Pericardium fibroblast (primary cell): ENCODE results near the gene EIF2AK2. TPM values are rescaled to one million over a fixed set of nuclear protein-coding genes. Genes with fewer than 3 reads are reported as not detected.

Source experiments
- total RNA-seq: library from RNA; depleted of rRNA; stranded (reverse); fragments of >200 nt; gene quantifications from 2 replicates; pipeline ENCODE4 v1.2.3, GENCODE V29; 2015

Gene EIF2AK2
- 12.3 and 19.3 TPM in 2 replicates for total RNA-seq

DNA sequence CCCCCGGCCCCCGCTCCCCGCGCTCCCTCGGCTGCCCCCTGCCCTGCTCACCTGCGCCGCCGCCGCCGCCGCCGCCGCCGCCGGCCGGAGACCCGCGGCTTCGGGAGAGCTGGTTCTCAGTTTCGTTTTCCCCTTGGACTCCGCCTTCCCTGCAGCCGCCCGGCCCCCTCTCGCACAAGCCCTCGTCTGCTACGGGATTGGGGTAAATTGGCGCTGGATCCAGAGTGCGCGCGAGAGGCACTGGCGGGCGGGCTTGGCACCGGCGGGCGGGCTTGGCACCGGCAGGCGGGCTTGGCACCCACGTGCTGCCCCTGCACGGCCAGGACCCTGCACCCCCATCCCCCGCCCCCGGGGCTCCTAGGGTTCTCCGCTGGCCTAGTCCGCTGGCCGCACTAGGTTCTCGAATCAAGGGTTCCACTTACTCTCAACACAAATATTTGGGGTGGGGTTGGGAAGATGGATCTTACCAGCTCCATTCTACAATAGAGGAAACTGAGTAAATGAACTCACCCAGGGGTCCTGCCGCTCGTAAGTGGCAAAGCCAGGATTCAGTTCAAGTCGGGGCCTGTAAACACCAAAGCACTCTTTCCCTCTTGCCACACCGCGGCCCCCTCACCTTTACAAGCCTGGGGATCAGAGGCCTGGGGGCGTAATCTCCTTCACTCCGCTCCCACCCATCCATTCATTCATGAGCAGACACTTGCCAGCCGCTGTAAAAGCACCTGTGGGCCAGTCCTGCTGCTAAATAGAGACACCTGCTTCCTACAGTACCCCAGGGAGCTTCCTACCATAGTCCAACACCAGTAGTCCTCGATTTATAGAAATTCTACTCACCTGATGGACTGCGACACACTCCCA lies at the start of gene EIF2AK2:
EIF2AK2 (minus strand) TSS at position 124 of the 858 bp plus-strand sequence. CDS start 9,174 bp downstream, outside the sequence.

DNA sequence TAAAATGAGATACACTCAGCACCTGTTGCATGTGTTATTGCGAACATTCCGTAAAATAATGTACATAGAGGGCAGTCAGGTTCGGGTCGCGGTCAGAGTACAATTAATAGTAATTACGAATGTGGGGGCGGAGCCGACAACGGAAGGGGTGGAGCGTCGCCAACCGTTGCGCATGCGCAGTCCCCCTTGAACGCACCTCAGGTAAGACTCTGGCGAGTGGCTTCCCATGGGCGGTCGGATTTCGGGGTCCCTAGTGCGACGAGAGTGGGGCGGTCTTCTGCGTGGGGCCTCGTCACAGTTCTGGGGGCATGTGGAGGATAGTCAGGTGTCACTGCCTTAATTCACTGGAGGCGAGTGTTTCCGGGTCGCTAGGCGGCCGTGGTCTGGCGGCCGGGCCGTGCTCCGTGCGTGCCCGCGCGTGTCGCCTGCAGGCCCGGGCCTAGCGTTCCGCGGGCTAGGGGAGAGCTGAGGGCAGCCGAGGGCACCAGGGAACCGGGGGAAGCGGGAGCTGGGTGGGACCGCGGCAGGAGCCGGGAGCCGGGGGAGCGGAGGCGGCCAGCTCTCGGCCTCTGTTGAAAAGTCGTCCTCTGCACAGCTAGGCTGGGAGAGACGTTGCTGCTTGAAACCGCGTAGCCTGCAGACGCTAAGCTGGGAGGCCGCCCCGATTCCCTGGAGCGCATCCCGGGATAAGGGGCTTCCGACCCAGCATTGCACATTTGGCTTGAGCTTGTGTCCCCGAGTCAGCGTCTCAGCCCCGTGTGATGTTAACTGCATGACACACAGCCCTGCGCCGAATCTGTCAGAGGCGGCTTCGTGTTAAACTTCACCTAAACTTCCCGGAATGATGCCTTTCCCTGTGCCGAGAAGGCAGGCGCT lies 39.8 kb upstream of the EIF2AK2 start, which contains the start of gene CEBPZOS:
CEBPZOS (plus strand) TSS at position 177 of the 876 bp plus-strand sequence. CDS start 3,209 bp downstream, outside the sequence.

DNA sequence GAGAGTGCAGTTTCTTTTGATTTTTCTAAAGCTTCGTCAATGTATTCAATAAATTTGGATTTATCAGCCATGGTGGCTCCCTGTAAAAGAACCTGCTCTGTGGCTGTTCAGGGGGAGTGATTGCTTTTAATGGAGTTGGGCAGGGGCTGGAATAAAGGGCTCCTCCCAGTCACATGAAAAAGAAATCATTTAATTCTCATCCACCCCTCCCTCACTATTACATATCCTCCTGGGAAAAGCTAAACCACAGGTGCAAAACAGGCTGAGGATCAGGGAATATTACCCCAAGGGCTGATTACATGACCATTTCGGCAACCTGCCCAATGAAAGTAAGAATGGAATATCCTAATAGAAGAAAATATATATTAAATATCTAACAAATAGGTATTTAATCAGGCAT lies 31.8 kb upstream of the EIF2AK2 start, which contains the start of gene SULT6B1:
SULT6B1 (minus strand) TSS at position 101 of the 400 bp plus-strand sequence; CDS start at position 71, 30 bp downstream.

DNA sequence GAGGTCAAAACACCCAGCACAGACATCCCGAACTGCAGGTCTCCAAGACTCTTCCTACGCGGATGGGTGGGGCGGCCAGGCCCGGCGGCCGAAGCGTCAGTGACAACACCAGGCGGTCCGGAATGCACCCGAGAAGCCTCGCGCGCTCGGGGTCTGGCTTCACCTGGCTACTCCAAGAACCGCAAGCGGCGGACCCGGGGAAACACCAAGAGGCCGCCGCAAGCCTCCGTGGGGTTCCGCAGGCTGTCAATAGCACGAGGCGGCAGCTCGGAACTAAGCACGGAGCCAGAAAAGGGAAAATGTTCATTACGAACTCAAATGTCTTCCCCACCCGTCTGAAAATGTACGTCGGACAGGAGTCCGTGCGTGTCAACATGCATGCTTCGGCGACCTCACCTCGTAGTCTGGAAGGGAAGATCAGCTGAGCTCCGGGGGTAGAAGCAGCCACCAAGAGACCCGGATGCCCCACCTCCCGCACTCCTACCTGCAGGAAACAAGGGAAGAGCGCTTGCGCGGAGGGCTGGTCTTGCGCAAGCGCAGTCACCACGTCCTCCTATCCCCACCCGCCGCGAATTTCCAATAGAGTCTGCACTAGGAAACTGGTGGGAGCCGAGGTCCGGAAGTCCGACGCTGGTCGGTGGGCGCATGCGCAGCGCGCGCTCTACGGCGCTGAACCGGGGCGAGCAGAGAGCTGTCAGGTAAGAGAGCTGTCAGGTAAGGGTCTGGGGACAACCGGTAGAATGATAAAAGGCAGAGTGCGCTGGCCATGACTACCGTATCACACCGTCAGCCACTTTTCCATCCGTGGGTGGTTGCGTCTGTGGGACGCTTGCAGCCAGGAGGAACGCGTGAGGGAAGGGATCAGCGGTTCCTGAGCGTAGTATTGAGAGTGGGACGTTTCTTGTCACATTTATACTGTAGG lies 72.6 kb downstream of the EIF2AK2 start, which contains the start of the genes GPATCH11 and HEATR5B:
GPATCH11 (plus strand) TSS at position 646 of the 922 bp plus-strand sequence. CDS start 3,864 bp downstream, outside the sequence.
HEATR5B (minus strand) TSS at position 500 of the 922 bp plus-strand sequence. CDS start 958 bp downstream, outside the sequence.

Other genes with a start within 250 kb of the EIF2AK2 start
- gene STRN, start 190.4 kb downstream of the EIF2AK2 start, total RNA-seq = 7.9 and 12.0 TPM in 2 replicates
- 7.5 and 9.2 TPM in 2 replicates for gene HEATR5B, start 72.6 kb downstream of the EIF2AK2 start, total RNA-seq
- gene GPATCH11, start 72.5 kb downstream of the EIF2AK2 start, total RNA-seq = 2.6 and 5.8 TPM in 2 replicates
- not detected in 2 replicates for gene SULT6B1, start 31.7 kb upstream of the EIF2AK2 start, total RNA-seq
- 17.2 and 21.6 TPM in 2 replicates for gene CEBPZOS, start 39.5 kb upstream of the EIF2AK2 start, total RNA-seq
- gene CEBPZ, start 74.6 kb upstream of the EIF2AK2 start, total RNA-seq = 19.7 and 28.6 TPM in 2 replicates
- 9.9 and 15.5 TPM in 2 replicates for gene NDUFAF7, start 74.7 kb upstream of the EIF2AK2 start, total RNA-seq
- 29.2 and 34.2 TPM in 2 replicates for gene PRKD3, start 167.9 kb upstream of the EIF2AK2 start, total RNA-seq
- 2.8 and 9.0 TPM in 2 replicates for gene QPCT, start 187.7 kb upstream of the EIF2AK2 start, total RNA-seq